DOHH2 (cell line): Measurements from ENCODE around the gene C1orf94.

ENCODE experiments used
- H3F3A ChIP-seq: fragments of 200-600 bp; sonication (generic), shearing (Covaris generic); 2 replicates; pipeline ENCODE4 v1.6.0; 2016; ENCODE audit warnings: antibody characterized with exemption, mild to moderate bottlenecking; ENCODE audit not compliant: control insufficient read depth, insufficient read depth
- H3K27ac ChIP-seq: fragments of 200-600 bp; sonication (generic); 2 replicates; pipeline ENCODE4 v1.5.1; 2014; ENCODE audit warnings: low read depth, mild to moderate bottlenecking, low read length, moderate library complexity
- H3K27me3 ChIP-seq: fragments of 200-600 bp; sonication (generic); 2 replicates; pipeline ENCODE4 v1.6.1; 2014; ENCODE audit warnings: mild to moderate bottlenecking, low read length, mixed read lengths; ENCODE audit not compliant: control insufficient read depth
- H3K36me3 ChIP-seq: fragments of 200-600 bp; sonication (generic); 2 replicates; pipeline ENCODE4 v1.6.1; 2014; ENCODE audit warnings: mild to moderate bottlenecking, low read length, moderate library complexity, mixed read lengths; ENCODE audit not compliant: control insufficient read depth
- H3K4me1 ChIP-seq: fragments of 200-600 bp; sonication (generic); 2 replicates; pipeline ENCODE4 v1.6.1; 2014; ENCODE audit warnings: mild to moderate bottlenecking, low read length, mixed read lengths; ENCODE audit not compliant: control insufficient read depth
- H3K4me2 ChIP-seq: fragments of 200-600 bp; sonication (generic); 2 replicates; pipeline ENCODE4 v1.6.0; 2014; ENCODE audit warnings: mild to moderate bottlenecking, low read length, moderate library complexity
- H3K4me3 ChIP-seq: fragments of 200-600 bp; sonication (generic); 2 replicates; pipeline ENCODE4 v1.5.1; 2014; ENCODE audit warnings: mild to moderate bottlenecking, low read length, mixed read lengths
- H3K79me2 ChIP-seq: fragments of 200-600 bp; sonication (generic); 2 replicates; pipeline ENCODE4 v1.6.1; 2014; ENCODE audit warnings: mild to moderate bottlenecking, low read length, mixed read lengths; ENCODE audit not compliant: control insufficient read depth
- H3K9me2 ChIP-seq: fragments of 200-600 bp; sonication (generic); replicated peaks from 2 replicates; pipeline ENCODE4 v1.6.1; 2014; ENCODE audit warnings: mild to moderate bottlenecking, low read length, mixed read lengths; ENCODE audit not compliant: control insufficient read depth
- H3K9me3 ChIP-seq: fragments of 200-600 bp; sonication (generic); 2 replicates; pipeline ENCODE4 v1.6.1; 2014; ENCODE audit warnings: antibody characterized with exemption, low read length, mixed read lengths; ENCODE audit not compliant: control insufficient read depth, insufficient read depth
- H4K20me1 ChIP-seq: fragments of 200-600 bp; sonication (generic); 2 replicates; pipeline ENCODE4 v1.6.0; 2014; ENCODE audit warnings: low read depth, mild to moderate bottlenecking, antibody characterized with exemption, low read length, moderate library complexity; ENCODE audit not compliant: control insufficient read depth, insufficient read depth
- CTCF ChIP-seq: fragments of 200-600 bp; sonication (generic); IDR thresholded peaks from one replicate; pipeline ENCODE4 v1.5.1; 2014; ENCODE audit warnings: antibody characterized with exemption, mild to moderate bottlenecking, low read depth, low read length; ENCODE audit not compliant: poor library complexity, severe bottlenecking
- EZH2phosphoT487 ChIP-seq: fragments of 200-600 bp; sonication (generic); IDR thresholded peaks from 2 replicates; pipeline ENCODE4 v1.6.1; 2017; ENCODE audit warnings: borderline replicate concordance, mild to moderate bottlenecking, antibody characterized with exemption, low read length, moderate library complexity, mixed read lengths

C1orf94 gene

GRCh38 chr1:34132161-34132420 is 44.6 kb upstream of the C1orf94 start:
- Histone ChIP-seq H3K79me2 (no peaks in the 10 kb centered on the region), H3K9me2 (no peaks in the 10 kb centered on the region), H3K4me2 (no peak overlapping the region), H3F3A (no peaks in the 10 kb centered on the region), H4K20me1 (no peaks in the 10 kb centered on the region), H3K36me3 (no peaks in the 10 kb centered on the region), H3K4me1 (no peaks in the 10 kb centered on the region), H3K9me3 (no peaks in the 10 kb centered on the region), H3K27me3 (no peaks in the 10 kb centered on the region), H3K4me3 (no peak overlapping the region), H3K27ac (no peak overlapping the region)
- no peak for TF ChIP-seq EZH2phosphoT487

GRCh38 chr1:34137411-34137810 is 39.3 kb upstream of the C1orf94 start:
- Histone ChIP-seq H3K4me1 (peaks cover 15% of the 10 kb centered on the region), H3K36me3 (no peaks in the 10 kb centered on the region), H3K27ac (no peak overlapping the region), H4K20me1 (no peaks in the 10 kb centered on the region), H3K27me3 (no peaks in the 10 kb centered on the region), H3F3A (no peaks in the 10 kb centered on the region), H3K9me2 (no peaks in the 10 kb centered on the region), H3K4me3 (no peak overlapping the region), H3K9me3 (no peaks in the 10 kb centered on the region), H3K79me2 (no peaks in the 10 kb centered on the region), H3K4me2 (no peak overlapping the region)
- TF ChIP-seq CTCF (no peak), EZH2phosphoT487 (no peak)

- no peaks in the 10 kb centered on the region for H3K79me2 ChIP-seq
Measured at GRCh38 chr1:34140011-34140676, 36.6 kb upstream of the C1orf94 start.

More at GRCh38 chr1:34140011-34140676, 36.6 kb upstream of the C1orf94 start:
- Histone ChIP-seq H3F3A (no peaks in the 10 kb centered on the region), H3K9me2 (no peaks in the 10 kb centered on the region), H4K20me1 (no peaks in the 10 kb centered on the region), H3K4me1 (peaks cover 15% of the 10 kb centered on the region), H3K4me2 (peak overlapping the region; percentile 39), H3K27ac (no peak overlapping the region), H3K4me3 (no peak overlapping the region), H3K9me3 (no peaks in the 10 kb centered on the region), H3K27me3 (no peaks in the 10 kb centered on the region), H3K36me3 (no peaks in the 10 kb centered on the region)
- TF ChIP-seq CTCF (no peak), EZH2phosphoT487 (no peak)
